Measurements from ENCODE around the gene SDK2. TPM values are rescaled to one million over a fixed set of nuclear protein-coding genes. Genes with fewer than 3 reads are reported as not detected.

SDK2 gene
- polyA plus RNA-seq, 3 donors, result 0.01 TPM; not detected in 2

- Histone ChIP-seq H3K36me3 (replicated peaks in 1 of 2; ENCODE audit: control insufficient read depth in 1 of 2, insufficient read depth in 2 of 2, low read length in 2 of 2) (no peaks in the 10 kb centered on the region), H3K4me3 (replicated peaks in 1 of 3; ENCODE audit: low read depth in 2 of 3, low read length in 3 of 3) (no peak overlapping the region), H3K9me3 (replicated peaks in 1 of 2; ENCODE audit: control insufficient read depth in 1 of 2, insufficient read depth in 1 of 2, low read length in 2 of 2) (peaks cover 0 to 18% of the 10 kb centered on the region in 2 donors), H3K9ac (ENCODE audit: insufficient read depth, low read length, poor library complexity, severe bottlenecking) (no peak overlapping the region), H3K79me2 (ENCODE audit: insufficient read depth, low read length) (no peaks in the 10 kb centered on the region), H3K4me2 (replicated peaks; ENCODE audit: extremely low read depth, low read length, poor library complexity, severe bottlenecking) (no peak overlapping the region), H2AFZ (ENCODE audit: insufficient read depth, low read depth, low read length, poor library complexity, severe bottlenecking) (no peak overlapping the region), H3K27me3 (ENCODE audit: control insufficient read depth in 2 of 2, insufficient read depth in 2 of 2, low read length in 2 of 2) (peaks cover 30 to 35% of the 10 kb centered on the region in 2 donors), H3K4me1 (ENCODE audit: control insufficient read depth in 1 of 2, insufficient read depth in 2 of 2, low read length in 2 of 2) (peaks cover 19 to 23% of the 10 kb centered on the region in 2 donors), H3K27ac (ENCODE audit: low read depth in 1 of 2, low read length in 2 of 2) (no peak overlapping the region), H4K20me1 (ENCODE audit: insufficient read depth, low read length) (no peaks in the 10 kb centered on the region)
- Mint-ChIP-seq H3K9me3 (peaks cover 0 to 7% (median 0%) of the 10 kb centered on the region in 7 donors), H3K27me3 (ENCODE audit: low read depth in 3 of 3) (peaks cover 33 to 41% (median 35%) of the 10 kb centered on the region in 3 donors), H3K4me3 (no peak overlapping the region), H3K36me3 (peaks cover 0 to 2% of the 10 kb centered on the region in 2 donors), H3K27ac (no peak overlapping the region), H3K4me1 (peaks cover 16% of the 10 kb centered on the region)
- DNase-seq, result no peak
- no peak for TF ChIP-seq CTCF (IDR thresholded peaks at IDR 0.05)
- 87% methylated on average over 2 of the region's 12 CpGs for WGBS (ENCODE audit: insufficient coverage)
- intact Hi-C loops (cut with micrococcal nuclease), result loop anchor here (5.0 to 10.0 kb wide), 2 partner anchors 72 to 315 kb away; no protein-coding TSS in a partner anchor
These were observed 4.3 kb downstream of the SDK2 start for GRCh38 chr17:73639932-73640331.

- peaks cover 0 to 18% of the 10 kb centered on the region in 2 donors for H3K9me3 ChIP-seq (replicated peaks in 1 of 2; ENCODE audit: control insufficient read depth in 1 of 2, insufficient read depth in 1 of 2, low read length in 2 of 2)
- H3K4me1 Mint-ChIP-seq, result peaks cover 16% of the 10 kb centered on the region
- H3K4me1 ChIP-seq (ENCODE audit: control insufficient read depth in 1 of 2, insufficient read depth in 2 of 2, low read length in 2 of 2), result peaks cover 16 to 17% of the 10 kb centered on the region in 2 donors
- H3K9me3 Mint-ChIP-seq, result peaks cover 0 to 7% (median 0%) of the 10 kb centered on the region in 7 donors
- WGBS (ENCODE audit: insufficient coverage), result 95% methylated on average over 5 of the region's 11 CpGs
- H3K27me3 Mint-ChIP-seq (ENCODE audit: low read depth in 3 of 3), result peaks cover 32 to 36% (median 33%) of the 10 kb centered on the region in 3 donors
- H3K4me3 Mint-ChIP-seq, result no peak overlapping the region
- no peak overlapping the region for H2AFZ ChIP-seq (ENCODE audit: insufficient read depth, low read depth, low read length, poor library complexity, severe bottlenecking)
- no peaks in the 10 kb centered on the region for H3K79me2 ChIP-seq (ENCODE audit: insufficient read depth, low read length)
- H3K36me3 Mint-ChIP-seq, result peaks cover 0 to 2% of the 10 kb centered on the region in 2 donors
- H3K4me2 ChIP-seq (replicated peaks; ENCODE audit: extremely low read depth, low read length, poor library complexity, severe bottlenecking), result no peak overlapping the region
- no peaks in the 10 kb centered on the region for H3K36me3 ChIP-seq (replicated peaks in 1 of 2; ENCODE audit: control insufficient read depth in 1 of 2, insufficient read depth in 2 of 2, low read length in 2 of 2)
- H4K20me1 ChIP-seq (ENCODE audit: insufficient read depth, low read length), result no peaks in the 10 kb centered on the region
- H3K4me3 ChIP-seq (replicated peaks in 1 of 3; ENCODE audit: low read depth in 2 of 3, low read length in 3 of 3), result no peak overlapping the region
- intact Hi-C loops (cut with micrococcal nuclease), result loop anchor here in 1 of 2 donors (10.0 kb wide), 1 partner anchor 315 kb away; no protein-coding TSS in a partner anchor
- no peak for DNase-seq
- H3K27me3 ChIP-seq (ENCODE audit: control insufficient read depth in 2 of 2, insufficient read depth in 2 of 2, low read length in 2 of 2), result peaks cover 27 to 33% of the 10 kb centered on the region in 2 donors
- H3K27ac Mint-ChIP-seq, result no peak overlapping the region
- H3K27ac ChIP-seq (ENCODE audit: low read depth in 1 of 2, low read length in 2 of 2), result no peak overlapping the region
- H3K9ac ChIP-seq (ENCODE audit: insufficient read depth, low read length, poor library complexity, severe bottlenecking), result no peak overlapping the region
- TF ChIP-seq CTCF (IDR thresholded peaks at IDR 0.05), result no peak
These were observed 4.9 kb downstream of the SDK2 start for GRCh38 chr17:73639322-73639721.
